HCEC 1CT (cell line): ENCODE data around the gene GHDC.
"Not testable (repeated sequence)": the region's sequence is repeated elsewhere in the genome, so short reads cannot be mapped to it uniquely, and the experiment has no call there.

Experiments used
- DNase-seq: peaks from one replicate; pipeline ENCODE4 v3.0.0-alpha.2; 2017

Gene GHDC

GRCh38 chr17:42142371-42142896 lies 51.9 kb downstream of the GHDC start:
- no peak for DNase-seq

GRCh38 chr17:42141382-42141781 lies 52.9 kb downstream of the GHDC start:
- no peak for DNase-seq

- DNase-seq = not testable (repeated sequence)
Measured at GRCh38 chr17:42140690-42141089, 53.6 kb downstream of the GHDC start.
